Activated effector memory CD4-positive, alpha-beta T cell treated with anti-CD3 and anti-CD28 coated beads, Interleukin-2, amount 50 U/mL, for 16 hours (primary cell): ENCODE measurements around the gene MDK.

Experiments
- DNase-seq: peaks from one replicate; pipeline ENCODE4 v3.0.0-alpha.2; 2020

Gene MDK

DNA sequence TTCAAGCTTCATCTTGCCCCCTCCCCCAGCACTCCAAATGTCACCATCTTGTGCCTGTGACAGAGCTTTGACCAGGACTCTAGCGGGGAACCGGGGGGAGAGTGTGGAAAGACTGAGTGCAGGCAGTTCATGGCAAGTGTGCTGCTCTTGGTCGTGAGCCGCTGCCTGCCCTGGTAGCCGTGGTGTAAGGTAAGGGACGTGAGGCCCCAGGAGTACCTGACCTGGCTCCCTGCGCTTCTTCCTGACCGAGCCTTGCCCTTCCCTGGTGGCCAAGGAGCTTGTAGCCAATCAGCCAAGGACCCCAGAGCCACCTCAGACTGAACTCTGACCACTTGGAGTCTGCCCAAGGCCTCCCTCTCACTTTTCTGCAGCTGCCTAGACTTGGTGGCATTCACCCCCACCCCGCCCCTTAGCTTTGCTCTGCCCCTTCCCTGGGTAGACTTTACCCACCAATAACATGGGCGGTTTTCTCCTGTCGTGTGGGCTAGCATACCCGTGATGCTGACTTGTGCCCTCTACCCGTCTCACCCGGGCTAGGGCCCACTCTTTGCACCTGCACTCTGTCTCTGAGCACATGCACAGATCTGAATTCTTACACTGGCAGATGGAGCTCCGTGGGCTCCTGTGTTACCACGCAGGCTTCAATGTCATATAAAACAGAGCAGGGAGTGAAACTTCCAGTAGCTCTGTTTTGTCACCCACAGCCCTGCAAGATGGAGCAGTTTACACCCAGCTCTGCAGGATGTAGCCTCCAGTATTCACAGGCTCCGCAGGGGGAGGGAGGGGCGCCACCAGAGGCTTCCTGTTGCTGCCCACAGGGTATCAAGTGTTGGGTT lies 32.7 kb upstream of the MDK start:
- peak; percentile 83 for DNase-seq

DNA sequence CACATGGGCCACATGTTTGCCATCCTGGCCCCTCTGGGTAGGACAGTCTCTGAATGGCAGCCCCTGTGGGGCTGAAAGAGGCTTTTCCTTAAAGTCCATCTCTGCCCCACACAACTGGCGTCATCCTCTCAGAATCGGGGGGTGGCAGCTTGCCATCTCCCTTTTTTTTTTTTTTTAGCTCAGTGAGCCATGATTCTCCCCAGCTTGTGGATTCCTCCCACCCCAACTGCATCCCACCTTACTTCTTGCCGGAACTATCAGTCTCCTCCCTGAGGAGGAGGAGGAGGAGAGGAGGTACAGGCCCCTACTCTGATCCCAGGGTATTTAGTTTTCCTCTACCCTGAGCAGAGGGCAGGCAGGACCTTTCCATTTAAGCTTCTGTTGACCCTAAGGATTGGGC lies 30.8 kb upstream of the MDK start:
- no peak for DNase-seq

DNA sequence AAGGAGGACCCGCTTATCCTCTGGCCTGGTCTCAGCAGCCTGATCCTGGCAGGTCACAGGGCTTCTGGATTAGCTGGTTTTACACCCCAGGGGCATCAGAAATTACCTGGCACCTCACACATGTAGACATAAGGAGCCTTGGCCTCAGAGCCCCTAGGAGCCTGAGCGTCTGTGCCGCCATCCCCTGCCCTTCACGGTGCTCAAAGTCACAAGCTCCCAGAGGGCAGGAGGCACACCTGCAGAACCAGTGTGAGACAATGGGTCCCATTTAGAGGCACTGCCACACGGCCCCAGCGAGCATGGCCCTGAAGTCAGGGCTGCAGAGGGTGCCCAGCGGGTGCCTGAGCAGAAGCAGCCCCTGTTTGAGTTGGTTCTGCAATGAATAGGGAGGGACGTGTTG lies 30.3 kb upstream of the MDK start:
- DNase-seq: no peak

DNA sequence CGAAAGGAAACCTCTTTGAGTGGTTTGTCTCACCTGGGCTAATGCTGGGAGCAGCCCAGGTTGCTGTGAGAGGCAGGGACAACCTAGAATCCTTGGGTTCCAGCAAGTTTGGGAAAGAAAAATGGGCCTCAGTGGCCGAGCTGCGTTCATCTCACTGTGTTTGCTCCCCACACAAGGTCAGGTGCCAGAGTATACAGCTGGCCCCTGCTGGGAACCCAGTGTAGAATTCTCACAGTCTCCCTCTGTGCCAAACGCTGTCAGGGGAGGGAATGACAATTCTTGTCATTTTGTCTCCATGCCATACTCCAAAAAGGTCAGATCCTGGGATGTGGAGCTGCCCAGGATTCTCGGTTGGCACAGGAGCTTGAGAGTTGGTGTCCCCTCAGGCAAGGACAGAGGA lies 29.9 kb upstream of the MDK start:
- no peak for DNase-seq

DNA sequence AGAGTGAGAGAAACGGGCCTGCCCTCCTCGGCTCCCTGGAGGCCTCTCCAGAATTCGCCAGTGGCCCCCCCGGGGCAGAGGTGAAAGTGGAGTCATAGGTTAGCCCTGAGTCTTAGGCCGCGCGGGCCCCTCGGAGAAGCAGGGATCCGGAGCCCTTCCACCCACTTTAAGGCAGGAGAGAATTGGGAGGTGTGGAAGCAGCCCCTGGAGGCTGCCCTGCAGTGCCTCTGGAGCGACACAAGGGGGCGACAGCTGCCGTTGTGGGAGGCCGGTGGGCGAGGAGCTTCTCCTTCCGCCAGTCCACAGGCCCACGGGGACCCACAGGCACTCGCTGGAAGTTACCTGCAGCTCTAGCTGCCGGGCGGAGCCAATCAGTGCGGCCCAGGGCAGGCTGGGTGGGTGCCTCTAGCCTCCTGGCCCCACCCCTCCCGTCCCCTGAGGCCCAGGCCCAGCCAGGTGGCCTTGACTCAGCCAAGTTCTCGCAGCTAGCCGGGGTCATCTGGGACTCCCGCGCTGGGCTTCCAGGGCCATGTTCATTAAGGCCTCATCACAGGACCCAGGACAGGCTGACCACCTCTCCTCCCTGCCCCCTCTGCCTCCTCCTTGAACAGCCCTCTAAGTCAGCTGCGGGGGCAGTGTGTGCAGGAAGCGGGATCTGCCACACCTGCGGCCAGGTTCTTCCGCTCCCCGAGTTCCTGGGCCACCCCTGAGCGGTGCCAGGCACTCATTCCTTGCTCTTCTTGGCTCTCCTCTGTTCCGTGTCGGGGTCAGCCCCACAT lies 29.2 kb upstream of the MDK start:
- peak; percentile 91 for DNase-seq

DNA sequence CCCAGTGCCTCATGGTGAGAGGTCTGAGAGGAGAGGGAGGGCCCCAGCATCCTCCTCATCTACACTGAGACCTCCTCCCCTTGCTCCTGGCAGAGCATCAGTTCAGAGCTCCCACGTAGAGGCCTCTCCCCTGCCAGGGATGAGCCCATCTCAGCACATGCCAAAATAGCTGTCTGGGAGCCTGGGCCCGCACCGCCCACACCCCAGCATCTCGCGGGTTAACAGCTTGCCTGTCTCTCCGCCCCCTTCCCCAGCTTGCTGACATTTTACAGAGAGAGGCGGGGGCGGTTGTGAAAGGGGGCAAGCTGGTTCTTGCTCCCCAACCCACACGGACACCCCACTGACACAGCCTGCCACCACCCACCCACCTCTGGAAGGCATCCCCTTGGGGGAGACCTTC lies 27.8 kb upstream of the MDK start:
- DNase-seq: peak; percentile 80

DNA sequence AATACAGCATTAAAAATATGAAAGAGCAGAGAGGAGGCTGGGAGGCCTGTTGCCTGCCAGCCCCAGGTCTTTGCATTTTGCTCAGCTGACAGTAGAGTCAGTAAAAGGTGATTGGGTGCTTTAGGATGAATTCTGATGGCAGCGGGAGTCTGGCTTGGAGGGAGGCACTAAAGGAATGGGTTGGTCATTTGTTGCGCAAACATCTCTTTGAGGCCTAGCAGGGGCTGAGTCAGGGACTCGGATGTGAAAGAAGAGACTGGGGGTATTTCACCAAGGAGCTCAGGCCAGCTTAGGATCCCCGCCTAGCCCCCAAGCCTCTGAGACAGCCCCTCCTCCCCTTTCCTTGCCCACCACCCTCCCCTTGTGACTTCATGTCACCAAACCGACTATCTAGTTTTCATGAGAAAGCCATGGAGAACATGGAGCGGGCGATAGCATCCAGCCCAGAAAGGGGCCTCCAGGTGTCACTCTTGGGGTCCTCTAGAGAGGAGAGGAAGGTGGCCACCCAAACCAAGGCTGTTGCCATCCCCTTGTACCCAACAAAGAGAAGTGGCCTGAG lies 24.5 kb upstream of the MDK start:
- no peak for DNase-seq

DNA sequence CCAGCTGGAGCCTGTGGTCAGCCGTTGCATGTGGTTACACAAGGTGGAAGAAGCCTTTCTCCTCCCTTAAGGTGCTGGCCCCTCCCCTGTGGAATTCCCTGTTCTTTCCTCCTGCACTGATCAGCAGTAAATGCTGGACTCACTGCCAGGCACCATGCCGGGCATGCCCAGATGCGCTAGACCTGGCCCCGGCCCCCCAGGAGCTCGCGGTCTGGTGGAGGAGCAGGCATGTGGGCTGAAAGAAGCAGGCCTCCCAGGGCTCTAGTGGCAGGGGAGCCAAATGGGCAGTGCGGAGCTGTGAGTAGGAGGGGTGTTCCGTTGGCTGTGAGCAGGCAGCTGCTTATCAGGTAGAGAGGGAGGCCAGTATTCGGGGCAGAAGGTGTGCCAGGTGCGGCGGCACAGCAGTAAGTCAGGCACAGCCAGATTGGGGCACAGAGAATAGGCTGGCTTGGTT lies 24.0 kb upstream of the MDK start:
- DNase-seq: no peak

DNA sequence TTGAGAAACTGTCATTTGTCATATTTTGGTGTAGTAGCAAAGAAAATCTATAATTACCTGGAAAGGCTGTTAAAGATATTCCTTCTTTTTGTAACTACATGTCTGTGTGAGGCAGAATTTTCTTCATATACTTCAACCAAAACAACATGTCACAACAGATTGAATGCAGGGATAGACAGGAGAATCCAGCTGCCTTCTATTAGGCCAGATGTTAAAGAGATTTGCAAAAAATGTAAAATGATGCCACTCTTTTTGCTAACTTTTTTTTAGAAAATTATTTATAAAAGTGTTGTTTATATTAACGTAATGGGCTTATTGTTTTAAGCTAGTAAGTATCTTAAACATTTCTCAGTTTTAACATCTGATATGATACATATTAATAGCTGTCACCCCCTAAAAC lies 21.5 kb upstream of the MDK start:
- no peak for DNase-seq

DNA sequence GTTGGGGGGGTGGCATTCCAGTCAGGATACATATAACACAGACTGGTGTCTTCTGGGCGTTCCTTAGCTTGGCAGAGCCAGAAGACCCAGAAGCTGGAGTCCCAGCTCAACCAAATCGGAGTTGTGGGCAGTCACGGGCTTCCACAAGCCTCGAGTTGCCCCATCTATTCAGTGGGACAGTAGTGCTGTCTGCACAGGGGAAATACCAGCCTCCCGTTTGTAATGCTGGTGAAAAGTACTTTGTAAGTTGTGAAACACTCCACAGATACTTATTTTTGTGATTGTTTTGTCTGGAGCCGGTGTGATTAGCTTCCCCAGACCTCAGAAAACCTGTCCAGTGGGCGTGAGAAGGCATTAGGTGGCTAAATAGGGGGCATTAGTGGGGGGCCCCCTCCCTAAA lies 20.6 kb upstream of the MDK start:
- no peak for DNase-seq

DNA sequence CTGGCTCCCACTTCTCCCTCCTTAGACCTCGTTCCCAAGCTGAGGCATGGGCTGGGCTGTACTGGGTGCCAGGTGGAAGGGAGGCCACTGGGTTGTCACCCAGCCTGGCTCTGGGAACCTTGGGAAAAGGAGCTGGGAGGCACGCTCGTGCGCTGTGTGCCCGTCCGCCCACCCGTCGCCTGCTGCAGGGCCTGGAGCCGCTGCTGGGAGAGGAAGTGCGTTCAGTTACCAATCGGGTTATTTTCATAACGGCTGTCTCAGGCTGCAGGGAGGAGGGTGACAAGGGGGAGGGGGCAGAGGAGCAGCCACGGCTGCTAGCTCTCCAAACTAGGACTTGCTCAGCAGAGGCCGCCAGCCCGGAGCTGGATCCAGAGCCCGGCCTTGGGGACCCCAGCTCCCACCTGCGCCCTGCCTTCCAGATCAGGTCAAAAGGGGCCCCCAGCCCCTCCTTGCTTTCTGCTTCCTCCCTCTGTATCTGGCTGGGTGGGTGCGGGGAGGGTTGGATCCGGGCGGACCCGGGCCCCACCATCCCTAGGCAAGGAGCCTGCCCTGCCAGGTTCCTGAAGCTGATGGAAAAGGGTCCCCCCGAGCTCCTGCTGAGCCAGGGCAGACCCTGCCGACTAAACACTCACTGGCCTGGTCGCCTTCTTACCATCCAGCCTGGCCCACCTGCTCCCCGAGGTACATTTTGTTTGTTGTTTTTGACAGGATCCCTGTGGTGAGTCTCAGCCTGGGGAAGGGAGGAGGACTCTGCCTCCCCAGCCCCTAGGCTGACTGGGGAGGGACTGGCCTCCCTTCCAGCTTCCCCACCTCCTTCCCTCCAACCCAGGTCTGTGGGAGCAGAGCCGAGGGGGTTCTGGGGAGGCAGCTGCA lies 19.9 kb upstream of the MDK start:
- peak; percentile 85 for DNase-seq

DNA sequence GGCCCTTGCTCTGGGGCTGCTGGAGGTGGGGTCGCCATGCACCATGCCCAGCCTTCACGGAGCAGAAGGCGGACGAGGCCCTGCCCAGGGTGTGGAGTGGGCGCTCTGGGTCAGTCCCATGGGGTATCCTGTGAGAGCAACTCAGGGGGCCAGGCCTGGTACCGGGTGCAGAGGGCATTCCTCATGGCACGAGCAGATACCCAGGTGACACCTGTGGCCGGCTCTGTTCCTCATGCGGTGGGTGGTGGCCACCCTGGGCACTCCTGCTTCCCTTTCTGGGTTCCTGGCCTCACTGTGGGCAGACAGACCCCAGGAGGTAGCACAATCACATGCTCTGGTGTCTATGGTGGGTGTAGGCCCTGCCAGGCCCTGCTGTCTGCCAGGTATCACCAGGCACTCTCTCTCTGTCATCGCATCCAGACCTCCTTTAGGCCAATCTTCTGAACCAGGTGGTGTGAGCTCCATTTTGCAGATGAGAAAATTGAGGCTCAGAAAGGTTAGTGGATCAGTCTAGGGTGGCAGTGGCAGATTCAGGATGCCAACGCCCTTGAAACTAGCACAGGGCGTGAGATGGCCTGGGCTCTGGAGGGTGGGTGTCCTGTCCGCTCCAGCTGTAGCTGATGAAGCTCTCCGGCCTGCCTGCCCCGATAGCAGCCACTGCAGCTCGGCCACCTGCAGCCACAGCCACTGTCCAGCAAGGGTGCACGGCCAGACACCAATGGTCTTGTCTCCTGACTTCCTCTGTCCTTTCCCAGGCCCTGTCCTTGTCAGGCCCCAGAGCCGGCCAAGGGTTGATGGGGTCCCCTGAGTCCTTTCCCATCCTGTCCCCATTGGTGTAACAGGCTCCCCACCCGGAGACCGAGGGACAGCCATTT lies 19.1 kb upstream of the MDK start:
- DNase-seq: no peak

DNA sequence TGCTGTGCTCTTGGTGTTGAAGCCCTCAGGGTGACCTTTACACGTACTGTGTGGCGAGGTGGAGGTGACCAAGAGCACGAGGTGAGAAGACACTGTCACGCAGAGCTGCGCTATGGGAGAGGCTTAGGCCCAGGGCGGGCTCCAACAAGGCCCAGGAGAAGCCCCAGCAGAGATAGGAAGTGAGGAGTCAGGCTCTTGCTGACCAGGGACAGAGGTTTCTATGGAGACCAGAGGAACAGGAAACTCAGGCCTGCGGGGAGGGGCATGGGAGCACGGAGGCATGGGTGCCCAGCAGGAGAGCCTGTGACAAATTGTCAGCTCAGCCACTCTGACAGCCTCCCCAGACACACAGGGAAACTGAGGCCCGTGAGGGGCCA lies 18.4 kb upstream of the MDK start:
- no peak for DNase-seq

DNA sequence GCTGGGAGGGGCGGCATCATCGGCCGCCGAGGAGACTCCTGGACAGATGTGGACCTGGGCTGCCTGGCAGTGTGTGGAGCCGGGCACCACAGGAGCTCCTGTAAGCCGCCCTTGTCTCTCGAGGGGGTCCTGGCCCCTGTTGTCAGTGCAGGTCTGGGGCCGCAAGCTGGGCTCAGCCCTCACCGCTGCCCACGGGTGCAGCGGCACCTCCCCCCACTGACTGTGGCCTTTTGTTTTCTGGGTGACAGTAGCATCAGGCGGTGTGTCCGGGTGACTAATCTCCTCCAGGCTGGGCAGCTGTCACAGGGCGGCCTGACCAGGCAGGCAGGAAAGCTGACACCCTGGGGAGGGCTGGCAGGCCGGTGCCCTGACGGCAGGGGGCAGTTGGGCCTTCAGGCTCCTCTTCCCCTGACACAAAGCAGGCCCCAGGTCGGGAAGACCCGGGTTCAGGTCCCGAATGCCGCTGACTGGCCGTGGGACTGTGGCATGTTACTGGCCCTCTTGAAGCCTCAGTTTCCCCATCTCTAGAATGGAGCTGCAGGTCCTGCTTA lies 17.9 kb upstream of the MDK start:
- no peak for DNase-seq

DNA sequence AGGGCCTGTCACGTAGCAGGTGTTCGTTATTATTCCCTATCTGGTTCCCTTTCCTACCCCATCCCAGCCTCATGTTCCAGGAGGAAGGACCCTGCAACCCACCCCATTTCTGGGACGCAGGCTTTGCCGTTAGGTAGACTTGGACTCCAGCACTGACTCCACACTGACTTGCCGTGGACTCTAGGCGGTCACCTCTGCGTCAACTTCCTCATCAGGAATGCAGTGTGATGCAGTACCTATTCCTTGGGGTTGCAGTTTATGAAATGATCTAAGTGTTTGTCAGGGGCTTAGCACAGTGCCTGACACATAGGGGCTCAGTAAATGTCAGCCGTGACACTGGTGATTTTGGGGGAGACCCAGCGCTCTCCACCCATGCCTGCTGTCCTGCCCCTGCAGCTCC lies 17.4 kb upstream of the MDK start:
- no peak for DNase-seq

DNA sequence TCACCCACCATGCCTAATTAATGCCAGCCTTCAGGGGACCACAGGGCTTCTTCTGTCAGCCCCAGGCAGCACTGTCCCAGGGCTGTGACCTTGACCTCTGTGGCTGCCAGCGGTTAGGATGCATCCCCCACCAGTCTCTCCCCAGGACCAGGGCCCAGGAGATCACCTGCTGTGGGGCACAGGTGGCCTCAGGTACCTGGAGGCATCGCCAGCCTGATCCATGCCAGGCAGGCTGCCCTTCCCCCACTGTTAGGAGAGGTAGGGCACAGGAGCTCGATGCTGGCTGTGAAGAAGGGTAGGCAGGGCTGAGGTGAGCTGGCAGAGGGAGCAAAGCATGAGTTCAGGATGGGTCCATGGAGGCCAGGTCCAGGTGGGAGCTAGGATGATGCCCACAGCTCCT lies 16.7 kb upstream of the MDK start:
- DNase-seq: no peak

DNA sequence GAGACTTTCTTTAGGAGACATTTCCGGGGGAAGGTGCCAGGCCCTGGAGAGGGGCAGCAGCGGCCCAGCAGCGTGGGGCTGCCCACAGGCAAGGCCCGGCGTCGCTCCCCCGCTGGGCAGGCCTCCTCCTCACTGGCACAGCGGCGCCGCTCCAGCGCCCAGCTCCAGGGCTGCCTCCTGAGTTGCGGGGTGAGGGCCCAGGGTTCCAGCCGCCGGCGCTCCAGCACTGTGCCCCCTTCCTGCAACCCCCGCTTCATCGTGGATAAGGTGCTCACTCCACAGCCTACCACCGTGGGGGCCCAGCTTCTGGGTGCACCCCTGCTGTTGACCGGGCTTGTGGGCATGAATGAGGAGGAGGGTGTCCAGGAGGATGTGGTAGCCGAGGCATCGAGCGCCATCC lies 15.2 kb upstream of the MDK start:
- DNase-seq: no peak

DNA sequence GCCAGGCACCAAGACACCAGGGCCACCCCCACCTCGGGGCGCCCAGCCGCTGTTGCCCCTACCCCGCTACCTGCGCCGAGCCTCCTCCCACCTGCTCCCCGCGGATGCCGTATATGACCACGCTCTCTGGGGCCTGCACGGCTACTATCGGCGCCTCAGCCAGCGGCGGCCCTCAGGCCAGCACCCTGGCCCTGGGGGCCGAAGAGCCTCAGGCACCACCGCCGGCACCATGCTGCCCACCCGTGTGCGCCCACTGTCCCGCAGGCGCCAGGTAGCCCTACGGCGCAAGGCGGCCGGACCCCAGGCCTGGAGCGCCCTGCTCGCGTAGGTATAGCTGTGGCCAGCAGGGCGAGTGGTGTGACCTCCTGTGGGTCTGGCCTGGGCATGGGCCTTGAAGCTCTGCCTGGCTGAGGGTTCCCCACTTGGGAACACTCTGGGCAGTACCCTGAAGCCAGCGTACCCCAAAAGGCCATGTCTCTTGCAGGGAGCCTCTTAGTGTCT lies 14.8 kb upstream of the MDK start:
- no peak for DNase-seq

DNA sequence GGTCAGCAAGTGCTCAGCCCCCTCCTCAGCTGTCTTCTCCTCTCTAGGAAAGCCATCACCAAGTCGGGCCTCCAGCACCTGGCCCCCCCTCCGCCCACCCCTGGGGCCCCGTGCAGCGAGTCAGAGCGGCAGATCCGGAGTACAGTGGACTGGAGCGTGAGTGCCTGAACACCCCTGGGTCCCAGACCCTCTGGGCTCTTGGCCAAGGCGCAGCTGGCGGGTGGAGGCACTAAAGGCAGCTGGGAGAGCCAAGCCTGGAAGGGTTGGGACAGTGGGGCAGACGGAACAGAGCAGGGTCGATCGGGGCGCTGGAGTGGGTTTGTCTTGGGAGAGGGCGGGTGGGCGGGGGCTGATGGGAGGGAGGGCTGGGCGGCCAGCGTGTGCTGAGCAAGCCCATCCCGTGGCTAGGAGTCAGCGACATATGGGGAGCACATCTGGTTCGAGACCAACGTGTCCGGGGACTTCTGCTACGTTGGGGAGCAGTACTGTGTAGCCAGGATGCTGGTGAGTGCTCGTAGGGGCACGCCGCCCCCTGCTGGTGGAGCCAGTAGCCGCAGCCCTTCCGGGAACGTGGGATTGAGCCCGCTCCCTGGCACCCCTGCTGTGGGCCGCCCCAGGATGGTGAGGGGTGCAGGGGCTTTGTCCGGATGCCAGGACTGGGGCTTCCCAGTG lies 14.1 kb upstream of the MDK start:
- DNase-seq: peak; percentile 90

DNA sequence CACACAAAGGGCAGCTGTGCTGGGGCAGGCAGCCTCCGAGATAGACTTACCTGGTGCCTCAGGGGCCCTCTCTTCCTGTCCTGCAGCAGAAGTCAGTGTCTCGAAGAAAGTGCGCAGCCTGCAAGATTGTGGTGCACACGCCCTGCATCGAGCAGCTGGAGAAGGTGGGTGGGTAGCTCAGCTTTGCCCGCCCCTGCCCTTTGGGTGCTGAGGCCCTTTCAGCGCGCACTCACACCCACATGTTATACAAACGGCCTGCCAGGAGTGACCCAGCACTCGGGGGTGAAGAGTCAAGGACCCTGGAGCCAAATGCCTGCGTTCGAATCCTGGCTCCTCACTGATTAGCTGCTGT lies 13.6 kb upstream of the MDK start:
- no peak for DNase-seq
